ENCODE data around the gene FALEC.

Gene FALEC

DNA sequence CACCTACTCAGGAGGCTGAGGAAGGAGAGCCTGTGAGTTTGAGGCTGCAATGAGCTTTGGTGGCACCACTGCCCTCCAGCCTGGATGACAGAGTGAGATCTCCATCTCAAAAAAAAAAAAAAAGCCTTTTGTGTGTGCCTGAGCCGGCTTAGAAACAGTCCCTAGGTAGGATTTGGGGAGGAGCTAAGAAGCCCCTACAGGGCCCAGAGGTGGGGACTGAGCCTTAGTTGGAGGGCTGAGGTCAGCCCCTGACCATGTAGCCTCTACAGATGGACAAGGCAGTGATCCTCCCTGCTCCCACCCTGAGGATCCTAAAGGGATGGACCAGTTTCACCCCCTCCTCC lies 36.2 kb downstream of the FALEC start:
- TF ChIP-seq, protein P1, sequence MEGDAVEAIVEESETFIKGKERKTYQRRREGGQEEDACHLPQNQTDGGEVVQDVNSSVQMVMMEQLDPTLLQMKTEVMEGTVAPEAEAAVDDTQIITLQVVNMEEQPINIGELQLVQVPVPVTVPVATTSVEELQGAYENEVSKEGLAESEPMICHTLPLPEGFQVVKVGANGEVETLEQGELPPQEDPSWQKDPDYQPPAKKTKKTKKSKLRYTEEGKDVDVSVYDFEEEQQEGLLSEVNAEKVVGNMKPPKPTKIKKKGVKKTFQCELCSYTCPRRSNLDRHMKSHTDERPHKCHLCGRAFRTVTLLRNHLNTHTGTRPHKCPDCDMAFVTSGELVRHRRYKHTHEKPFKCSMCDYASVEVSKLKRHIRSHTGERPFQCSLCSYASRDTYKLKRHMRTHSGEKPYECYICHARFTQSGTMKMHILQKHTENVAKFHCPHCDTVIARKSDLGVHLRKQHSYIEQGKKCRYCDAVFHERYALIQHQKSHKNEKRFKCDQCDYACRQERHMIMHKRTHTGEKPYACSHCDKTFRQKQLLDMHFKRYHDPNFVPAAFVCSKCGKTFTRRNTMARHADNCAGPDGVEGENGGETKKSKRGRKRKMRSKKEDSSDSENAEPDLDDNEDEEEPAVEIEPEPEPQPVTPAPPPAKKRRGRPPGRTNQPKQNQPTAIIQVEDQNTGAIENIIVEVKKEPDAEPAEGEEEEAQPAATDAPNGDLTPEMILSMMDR (IDR thresholded peaks at IDR 0.05; ENCODE audit: low read depth, low read length) = no peak
- H3K4me3 ChIP-seq (ENCODE audit: low read depth, low read length) = no peak overlapping the region

GRCh38 chr1:150552128-150552910 lies 36.8 kb downstream of the FALEC start:
- TF ChIP-seq, protein P1 (IDR thresholded peaks at IDR 0.05; ENCODE audit: low read depth, low read length) = no peak
- H3K4me3 ChIP-seq (ENCODE audit: low read depth, low read length) = no peak overlapping the region

DNA sequence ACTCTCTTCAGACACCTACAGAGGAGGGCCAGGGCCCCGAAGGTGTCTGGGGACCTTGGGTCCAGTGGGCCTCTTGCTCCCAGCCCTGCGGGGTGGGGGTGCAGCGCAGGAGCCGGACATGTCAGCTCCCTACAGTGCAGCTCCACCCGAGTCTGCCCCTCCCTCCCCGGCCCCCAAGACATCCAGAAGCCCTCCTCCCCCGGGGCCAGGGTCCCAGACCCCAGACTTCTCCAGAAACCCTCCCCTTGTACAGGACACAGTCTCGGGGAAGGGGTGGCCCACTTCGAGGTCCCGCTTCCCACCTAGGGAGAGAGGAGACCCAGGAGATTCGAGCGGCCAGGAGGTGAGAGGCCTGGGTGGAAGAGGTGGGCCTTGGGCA lies 37.3 kb downstream of the FALEC start:
- TF ChIP-seq, protein P1 (IDR thresholded peaks at IDR 0.05; ENCODE audit: low read depth, low read length) = no peak
- no peak overlapping the region for H3K4me3 ChIP-seq (ENCODE audit: low read depth, low read length)

DNA sequence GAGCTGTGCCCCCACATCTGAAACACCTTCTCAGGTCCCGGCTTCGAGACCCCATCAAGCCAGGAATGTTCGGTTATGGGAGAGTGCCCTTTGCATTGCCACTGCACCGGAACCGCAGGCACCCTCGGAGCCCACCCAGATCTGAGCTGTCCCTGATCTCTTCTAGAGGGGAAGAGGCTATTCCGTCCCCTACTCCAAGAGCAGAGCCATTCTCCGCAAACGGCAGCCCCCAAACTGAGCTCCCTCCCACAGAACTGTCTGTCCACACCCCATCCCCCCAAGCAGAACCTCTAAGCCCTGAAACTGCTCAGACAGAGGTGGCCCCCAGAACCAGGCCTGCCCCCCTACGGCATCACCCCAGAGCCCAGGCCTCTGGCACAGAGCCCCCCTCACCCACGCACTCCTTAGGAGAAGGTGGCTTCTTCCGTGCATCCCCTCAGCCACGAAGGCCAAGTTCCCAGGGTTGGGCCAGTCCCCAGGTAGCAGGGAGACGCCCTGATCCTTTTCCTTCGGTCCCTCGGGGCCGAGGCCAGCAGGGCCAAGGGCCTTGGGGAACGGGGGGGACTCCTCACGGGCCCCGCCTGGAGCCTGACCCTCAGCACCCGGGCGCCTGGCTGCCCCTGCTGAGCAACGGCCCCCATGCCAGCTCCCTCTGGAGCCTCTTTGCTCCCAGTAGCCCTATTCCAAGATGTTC lies 38.0 kb downstream of the FALEC start:
- H3K4me3 ChIP-seq (ENCODE audit: low read depth, low read length) = no peak overlapping the region
- TF ChIP-seq, protein P1 (IDR thresholded peaks at IDR 0.05; ENCODE audit: low read depth, low read length) = no peak

GRCh38 chr1:150554086-150554452 lies 38.5 kb downstream of the FALEC start:
- TF ChIP-seq, protein P1 (IDR thresholded peaks at IDR 0.05; ENCODE audit: low read depth, low read length) = no peak
- H3K4me3 ChIP-seq (ENCODE audit: low read depth, low read length) = no peak overlapping the region

GRCh38 chr1:150555198-150555970 lies 39.8 kb downstream of the FALEC start:
- no peak overlapping the region for H3K4me3 ChIP-seq (ENCODE audit: low read depth, low read length)
- TF ChIP-seq, protein P1 (IDR thresholded peaks at IDR 0.05; ENCODE audit: low read depth, low read length) = no peak
